Keratinocyte (primary cell): ENCODE data around the gene PDCD11.

Source experiments
- EZH2 ChIP-seq: IDR thresholded peaks from one replicate; pipeline ENCODE4 v1.6.1; 2012; ENCODE audit warnings: inconsistent platforms, mild to moderate bottlenecking, low read length, moderate library complexity
- TF ChIP-seq, protein P1 (sequence below), 3 experiments: IDR thresholded peaks in 1 of 3; conservative IDR thresholded peaks in 1 of 3; optimal IDR thresholded peaks in 1 of 3; 2 replicates in 2 of 3; 3 replicates in 1 of 3; pipeline versions ENCODE3 to v1.5.1; 2011; ENCODE audit warnings: low read length in 3 of 3, mild to moderate bottlenecking in 3 of 3, moderate library complexity in 2 of 3, control low read depth in 1 of 3, inconsistent platforms in 1 of 3; ENCODE audit not compliant: insufficient read depth in 2 of 3; ENCODE audit errors: extremely low read depth in 1 of 3

DNA sequence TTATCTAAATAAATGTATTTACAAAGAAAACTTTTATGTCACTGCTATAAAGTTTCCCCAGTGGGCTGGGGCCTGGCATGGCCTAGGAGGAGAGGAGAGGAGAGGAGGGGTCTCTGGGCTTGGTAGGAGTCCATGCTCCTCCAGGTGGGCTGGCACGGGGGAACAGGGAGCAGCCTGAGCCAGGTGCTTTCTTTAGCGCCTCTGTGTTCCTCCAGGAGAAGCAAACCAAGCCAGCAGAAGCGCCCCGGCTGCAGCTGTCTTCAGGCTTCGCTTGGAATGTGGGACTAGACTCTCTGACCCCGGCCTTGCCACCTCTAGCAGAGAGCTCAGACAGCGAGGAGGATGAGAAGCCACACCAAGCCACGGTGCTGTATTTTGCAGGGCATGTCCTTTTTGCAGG is 45.2 kb downstream of the PDCD11 start:
- TF ChIP-seq, protein P1, sequence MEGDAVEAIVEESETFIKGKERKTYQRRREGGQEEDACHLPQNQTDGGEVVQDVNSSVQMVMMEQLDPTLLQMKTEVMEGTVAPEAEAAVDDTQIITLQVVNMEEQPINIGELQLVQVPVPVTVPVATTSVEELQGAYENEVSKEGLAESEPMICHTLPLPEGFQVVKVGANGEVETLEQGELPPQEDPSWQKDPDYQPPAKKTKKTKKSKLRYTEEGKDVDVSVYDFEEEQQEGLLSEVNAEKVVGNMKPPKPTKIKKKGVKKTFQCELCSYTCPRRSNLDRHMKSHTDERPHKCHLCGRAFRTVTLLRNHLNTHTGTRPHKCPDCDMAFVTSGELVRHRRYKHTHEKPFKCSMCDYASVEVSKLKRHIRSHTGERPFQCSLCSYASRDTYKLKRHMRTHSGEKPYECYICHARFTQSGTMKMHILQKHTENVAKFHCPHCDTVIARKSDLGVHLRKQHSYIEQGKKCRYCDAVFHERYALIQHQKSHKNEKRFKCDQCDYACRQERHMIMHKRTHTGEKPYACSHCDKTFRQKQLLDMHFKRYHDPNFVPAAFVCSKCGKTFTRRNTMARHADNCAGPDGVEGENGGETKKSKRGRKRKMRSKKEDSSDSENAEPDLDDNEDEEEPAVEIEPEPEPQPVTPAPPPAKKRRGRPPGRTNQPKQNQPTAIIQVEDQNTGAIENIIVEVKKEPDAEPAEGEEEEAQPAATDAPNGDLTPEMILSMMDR (optimal IDR thresholded peaks at IDR 0.05 in 1 of 3, IDR thresholded peaks at IDR 0.05 in 1 of 3, conservative IDR thresholded peaks at IDR 0.05 in 1 of 3; ENCODE audit: extremely low read depth in 1 of 3, insufficient read depth in 2 of 3, low read length in 3 of 3), result no peak
- TF ChIP-seq EZH2, result no peak
